K562 (cell line): ENCODE results near the gene ZNHIT2. TPM values are rescaled to one million over a fixed set of nuclear protein-coding genes. Genes with fewer than 3 reads are reported as not detected.
A peak's percentile ranks its signal among the peaks of the same experiment; 100 is the strongest.

Experiments
- CREB5 ChIP-seq: fragments of 250-450 bp; sonication (Bioruptor Pico); IDR thresholded peaks from 2 replicates; pipeline ENCODE4 v1.5.0; 2020; ENCODE audit warnings: mild to moderate bottlenecking
- CREBBP ChIP-seq: IDR thresholded peaks from one replicate; pipeline ENCODE4 v1.6.1; 2012; ENCODE audit warnings: low read depth, mild to moderate bottlenecking, control low read depth, inconsistent platforms, low read length
- CTBP1 ChIP-seq: fragments of 450-650 bp; IDR thresholded peaks from 2 replicates; pipeline ENCODE4 v1.6.1; 2016; ENCODE audit warnings: borderline replicate concordance
- GABPB1 ChIP-seq: sonication (generic); formaldehyde crosslinking; IDR thresholded peaks from 2 replicates; pipeline ENCODE4 v1.8.0; 2022; ENCODE audit warnings: mild to moderate bottlenecking, missing genetic modification reagents
- ILK ChIP-seq: fragments of 450-650 bp; IDR thresholded peaks from 2 replicates; pipeline ENCODE4 v1.6.1; 2016; ENCODE audit warnings: missing genetic modification characterization, low read depth, mild to moderate bottlenecking, missing compliant biosample characterization, moderate library complexity, borderline replicate concordance
- IRF9 ChIP-seq: fragments of 450-650 bp; IDR thresholded peaks from 2 replicates; pipeline ENCODE4 v1.6.1; 2016; ENCODE audit warnings: missing biosample characterization, missing genetic modification characterization
- POLR3A ChIP-seq: IDR thresholded peaks from 2 replicates; pipeline ENCODE4 v1.6.1; 2011; ENCODE audit warnings: borderline replicate concordance, mild to moderate bottlenecking, moderate library complexity; ENCODE audit not compliant: insufficient read length, insufficient read depth; ENCODE audit errors: extremely low read depth
- RFX5 ChIP-seq: IDR thresholded peaks from 2 replicates; pipeline ENCODE4 v1.6.1; 2011; ENCODE audit warnings: low read depth, mild to moderate bottlenecking, improper control_type of control experiment, low read length
- XRCC4 ChIP-seq: IDR thresholded peaks from one replicate; pipeline ENCODE4 v1.6.1; 2011; ENCODE audit not compliant: insufficient read depth, insufficient read length; ENCODE audit errors: extremely low read depth
- ZBTB2 ChIP-seq: fragments of 450-650 bp; IDR thresholded peaks from 2 replicates; pipeline ENCODE4 v1.6.1; 2016; ENCODE audit warnings: antibody characterized with exemption
- ZEB2 ChIP-seq: fragments of 450-650 bp; IDR thresholded peaks from 2 replicates; pipeline ENCODE4 v1.6.1; 2016
- ZFP30 ChIP-seq: fragments of 250-450 bp; sonication (Bioruptor Pico); IDR thresholded peaks from 2 replicates; pipeline ENCODE4 v1.8.0; 2022; ENCODE audit warnings: moderate library complexity, mild to moderate bottlenecking, inconsistent platforms, borderline replicate concordance
- polyA plus RNA-seq, 8 experiments: library from polyadenylated mRNA; depleted of rRNA in 4 of 8; stranded (reverse) in 5 of 8; unstranded in 3 of 8; fragments of >200 nt; fragmentation: Nextera tagmentation in 2 of 8; fragmentation: Illumina TruSeq in 1 of 8; extraction: Ambion mirVana in 2 of 8; extraction: Trizol in 1 of 8; gene quantifications; 2 replicates each; pipeline versions ENCODE4 v1.2.1 to v1.2.3, GENCODE V29; 2011 to 2014; ENCODE audit warnings: inconsistent platforms in 1 of 8, missing spikeins in 1 of 8
- total RNA-seq, 7 experiments: library from RNA; depleted of rRNA in 6 of 7; stranded (reverse); fragments of >200 nt in 6 of 7; fragmentation: Illumina TruSeq in 2 of 7; extraction: Trizol in 2 of 7; gene quantifications; 2 replicates each; pipeline versions ENCODE4 v1.2.1 to v1.2.3, GENCODE V29; 2011 to 2021; ENCODE audit warnings: low replicate concordance in 1 of 7
- TF ChIP-seq, protein P1 (sequence below), 2 experiments: fragments of 450-650 bp; IDR thresholded peaks; 2 replicates each; pipeline ENCODE4 v1.6.1; 2016; ENCODE audit warnings: mild to moderate bottlenecking in 2 of 2, borderline replicate concordance in 1 of 2, low read depth in 1 of 2, moderate library complexity in 1 of 2

The ZNHIT2 gene
- total and polyA plus RNA-seq, 9 of the 15 experiments (the other 6 are each of a cell fraction or from before 2014, with no cell fraction given): 0.08 to 39.0 (median 2.5) TPM

GRCh38 chr11:65083834-65084597, 33.5 kb downstream of the ZNHIT2 start, which contains the start of the genes CDCA5 and ZFPL1 (continued):
- TF ChIP-seq, protein P1, sequence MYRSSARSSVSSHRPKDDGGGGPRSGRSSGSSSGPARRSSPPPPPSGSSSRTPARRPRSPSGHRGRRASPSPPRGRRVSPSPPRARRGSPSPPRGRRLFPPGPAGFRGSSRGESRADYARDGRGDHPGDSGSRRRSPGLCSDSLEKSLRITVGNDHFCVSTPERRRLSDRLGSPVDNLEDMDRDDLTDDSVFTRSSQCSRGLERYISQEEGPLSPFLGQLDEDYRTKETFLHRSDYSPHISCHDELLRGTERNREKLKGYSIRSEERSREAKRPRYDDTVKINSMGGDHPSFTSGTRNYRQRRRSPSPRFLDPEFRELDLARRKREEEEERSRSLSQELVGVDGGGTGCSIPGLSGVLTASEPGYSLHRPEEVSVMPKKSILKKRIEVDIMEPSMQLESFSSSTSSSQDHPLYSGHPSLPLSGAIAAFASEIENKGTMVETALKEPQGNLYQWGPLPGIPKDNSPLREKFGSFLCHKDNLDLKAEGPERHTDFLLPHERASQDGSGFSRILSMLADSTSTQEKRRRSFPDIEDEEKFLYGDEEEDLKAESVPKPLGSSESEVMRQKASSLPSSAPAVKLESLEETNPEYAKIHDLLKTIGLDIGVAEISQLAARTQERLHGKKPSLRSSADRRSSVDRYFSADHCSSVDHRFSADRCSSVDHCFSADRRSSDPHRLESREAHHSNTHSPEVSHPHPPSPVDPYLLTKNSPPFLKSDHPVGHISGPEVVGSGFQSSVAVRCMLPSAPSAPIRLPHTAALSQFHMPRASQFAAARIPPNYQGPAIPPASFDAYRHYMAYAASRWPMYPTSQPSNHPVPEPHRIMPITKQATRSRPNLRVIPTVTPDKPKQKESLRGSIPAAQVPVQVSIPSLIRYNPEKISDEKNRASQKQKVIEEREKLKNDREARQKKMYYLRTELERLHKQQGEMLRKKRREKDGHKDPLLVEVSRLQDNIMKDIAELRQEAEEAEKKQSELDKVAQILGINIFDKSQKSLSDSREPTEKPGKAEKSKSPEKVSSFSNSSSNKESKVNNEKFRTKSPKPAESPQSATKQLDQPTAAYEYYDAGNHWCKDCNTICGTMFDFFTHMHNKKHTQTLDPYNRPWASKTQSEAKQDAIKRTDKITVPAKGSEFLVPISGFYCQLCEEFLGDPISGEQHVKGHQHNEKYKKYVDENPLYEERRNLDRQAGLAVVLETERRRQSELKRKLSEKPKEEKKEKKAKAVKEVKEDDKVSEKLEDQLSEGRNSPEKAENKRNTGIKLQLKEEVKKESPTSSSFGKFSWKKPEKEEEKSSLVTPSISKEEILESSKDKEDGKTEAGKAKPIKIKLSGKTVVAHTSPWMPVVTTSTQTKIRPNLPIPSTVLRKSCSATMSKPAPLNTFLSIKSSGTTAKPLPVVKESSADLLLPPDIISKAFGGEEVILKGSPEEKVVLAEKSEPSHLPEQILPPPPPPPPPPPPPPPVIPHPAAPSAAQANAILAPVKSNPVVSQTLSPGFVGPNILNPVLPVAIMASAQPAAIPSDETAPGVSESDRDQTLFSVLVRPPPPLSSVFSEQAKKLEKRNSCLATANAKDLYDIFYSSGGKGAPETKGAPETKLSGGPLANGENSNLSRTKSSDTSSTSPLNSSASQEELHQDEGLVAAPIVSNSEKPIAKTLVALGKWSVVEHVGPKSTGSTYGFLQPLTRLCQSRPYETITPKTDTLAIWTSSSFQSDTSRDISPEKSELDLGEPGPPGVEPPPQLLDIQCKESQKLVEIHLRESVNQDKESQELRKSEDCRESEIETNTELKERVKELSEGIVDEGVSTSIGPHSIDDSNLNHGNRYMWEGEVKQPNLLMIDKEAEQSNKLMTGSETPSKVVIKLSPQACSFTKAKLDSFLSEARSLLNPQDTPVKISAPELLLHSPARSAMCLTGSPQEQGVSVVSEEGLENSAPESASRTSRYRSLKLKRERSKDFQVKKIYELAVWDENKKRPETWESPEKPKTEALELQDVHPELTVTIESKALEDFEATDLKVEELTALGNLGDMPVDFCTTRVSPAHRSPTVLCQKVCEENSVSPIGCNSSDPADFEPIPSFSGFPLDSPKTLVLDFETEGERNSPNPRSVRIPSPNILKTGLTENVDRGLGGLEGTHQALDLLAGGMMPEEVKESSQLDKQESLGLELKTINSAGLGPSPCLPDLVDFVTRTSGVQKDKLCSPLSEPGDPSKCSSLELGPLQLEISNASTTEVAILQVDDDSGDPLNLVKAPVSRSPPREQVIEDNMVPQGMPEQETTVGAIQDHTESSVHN (IDR thresholded peaks at IDR 0.05; ENCODE audit: borderline replicate concordance in 1 of 2, low read depth in 1 of 2): peak in 1 of 2 experiments; percentile 39; a peak in 1 of 4 replicates
- TF ChIP-seq ZBTB2 (0 out of 2 replicates have a peak, but pooled peaks have one; percentile 18), RFX5 (peak; percentile 50; the same call in 1 of the 2 replicates), POLR3A (no peak), IRF9 (tag) (no peak), CTBP1 (peak; percentile 65; the same call in 1 of the 2 replicates), CREBBP (no peak), XRCC4 (no peak), ZFP30 (CRISPR knock-in tag) (no peak), GABPB1 (CRISPR knock-in tag) (peak; percentile 99), ILK (tag) (no peak), CREB5 (CRISPR knock-in tag) (no peak), ZEB2 (no peak)
